ENCODE results near the gene RIMS3. TPM values are rescaled to one million over a fixed set of nuclear protein-coding genes. Genes with fewer than 3 reads are reported as not detected.

Gene RIMS3
- total RNA-seq, 1 experiment from 2014 or later: 13.7 TPM

GRCh38 chr1:40648200-40648599 is 17.3 kb downstream of the RIMS3 start:
- Histone ChIP-seq H4K5ac (ENCODE audit: insufficient read length, low read depth, low read length) (no peak overlapping the region), H3K23ac (ENCODE audit: insufficient read length, low read depth, low read length) (no peak overlapping the region), H4K91ac (ENCODE audit: insufficient read length, low read depth, low read length) (no peak overlapping the region), H2BK5ac (ENCODE audit: insufficient read length, low read length) (no peak overlapping the region), H2BK15ac (ENCODE audit: low read depth, low read length) (no peak overlapping the region), H2BK12ac (ENCODE audit: insufficient read length, low read depth, low read length) (no peak overlapping the region), H3K56ac (ENCODE audit: insufficient read length, low read depth, low read length) (no peak overlapping the region), H2BK20ac (ENCODE audit: low read depth, low read length, poor library complexity, severe bottlenecking) (no peak overlapping the region), H2BK120ac (ENCODE audit: low read depth, low read length, poor library complexity, severe bottlenecking) (no peak overlapping the region), H3K14ac (ENCODE audit: insufficient read depth, low read length) (no peak overlapping the region; the same call in 1 of the 2 replicates), H3K9me3 (ENCODE audit: control insufficient read depth, low read depth, low read length) (no peaks in the 10 kb centered on the region), H4K8ac (replicated peaks; ENCODE audit: insufficient read length, low read depth, low read length) (no peak overlapping the region), H3K4me1 (ENCODE audit: insufficient read depth, low read length) (no peaks in the 10 kb centered on the region; the same call in 1 of the 2 replicates), H3K27ac (ENCODE audit: insufficient read length, low read depth, low read length) (no peak overlapping the region), H3K27me3 (ENCODE audit: insufficient read depth, low read length) (no peaks in the 10 kb centered on the region), H2AFZ (ENCODE audit: low read length) (no peak overlapping the region), H3K79me1 (ENCODE audit: insufficient read depth, low read depth, low read length, poor library complexity, severe bottlenecking) (no peaks in the 10 kb centered on the region), H4K20me1 (ENCODE audit: control insufficient read depth, insufficient read depth, insufficient read length) (no peaks in the 10 kb centered on the region), H3K23me2 (ENCODE audit: insufficient read length, low read depth, low read length, poor library complexity, severe bottlenecking) (no peaks in the 10 kb centered on the region), H3T11ph (ENCODE audit: low read length) (no peak overlapping the region), H3K9ac (ENCODE audit: extremely low read depth, insufficient read length, low read length) (no peak overlapping the region), H3K4me2 (ENCODE audit: insufficient read depth, insufficient read length, low read length) (no peak overlapping the region), H2AK5ac (ENCODE audit: insufficient read length, low read length) (no peak overlapping the region), H3K4ac (ENCODE audit: low read depth, low read length) (no peak overlapping the region), H3K18ac (ENCODE audit: insufficient read length, low read depth, low read length) (no peak overlapping the region), H3K79me2 (ENCODE audit: insufficient read depth, low read length) (no peaks in the 10 kb centered on the region)
- DNase-seq: no peak
- no peak for TF ChIP-seq CTCF (conservative IDR thresholded peaks at IDR 0.05)
- no peak overlapping the region for H3K27ac Mint-ChIP-seq
- H3K36me3 Mint-ChIP-seq (ENCODE audit: insufficient read depth in 1 of 3, low read depth in 3 of 3): no peaks in the 10 kb centered on the region; a peak in 1 of 7 replicates
- H3K27me3 Mint-ChIP-seq (ENCODE audit: low read depth): no peaks in the 10 kb centered on the region
- H3K9me3 Mint-ChIP-seq: no peaks in the 10 kb centered on the region
- H3K4me3 Mint-ChIP-seq: no peak overlapping the region
- WGBS (ENCODE audit: extremely low coverage, insufficient read length, low lambda C conversion rate): no CpG with 5 or more reads among the region's 3 CpGs
- peaks cover 3 to 13% of the 10 kb centered on the region in 2 experiments; a peak in 3 of 4 replicates for H3K4me1 Mint-ChIP-seq
